Stomach (tissue), 4 donors: ENCODE measurements around the gene TBC1D2.

Experiments used
- EP300 ChIP-seq: sonication (generic); formaldehyde crosslinking; IDR thresholded peaks from one replicate; pipeline ENCODE4 v1.6.1; 2017; ENCODE audit warnings: antibody characterized with exemption
- POLR2A ChIP-seq, 4 donors: fragments of 450-650 bp; IDR thresholded peaks; one replicate each; pipeline ENCODE4 v1.6.1; 2016; ENCODE audit warnings: antibody characterized with exemption in 4 of 4, control low read depth in 2 of 4, mild to moderate bottlenecking in 1 of 4, moderate library complexity in 1 of 4
- POLR2AphosphoS5 ChIP-seq, 3 donors: sonication (generic); formaldehyde crosslinking; IDR thresholded peaks; one replicate each; pipeline ENCODE4 v1.6.1; 2016; ENCODE audit warnings: antibody characterized with exemption in 3 of 3
- TF ChIP-seq, protein P1 (sequence below), 7 experiments: fragments of 450-650 bp in 4 of 7; fragments of 200-600 bp in 3 of 7; sonication (generic) in 3 of 7; IDR thresholded peaks; one replicate each; pipeline ENCODE4 v1.5.1; 2016 to 2019; ENCODE audit warnings: antibody characterized with exemption in 7 of 7, control low read depth in 2 of 7, mild to moderate bottlenecking in 1 of 7

GRCh38 chr9:98214811-98215210, 40.6 kb downstream of the TBC1D2 start:
- TF ChIP-seq, protein P1, sequence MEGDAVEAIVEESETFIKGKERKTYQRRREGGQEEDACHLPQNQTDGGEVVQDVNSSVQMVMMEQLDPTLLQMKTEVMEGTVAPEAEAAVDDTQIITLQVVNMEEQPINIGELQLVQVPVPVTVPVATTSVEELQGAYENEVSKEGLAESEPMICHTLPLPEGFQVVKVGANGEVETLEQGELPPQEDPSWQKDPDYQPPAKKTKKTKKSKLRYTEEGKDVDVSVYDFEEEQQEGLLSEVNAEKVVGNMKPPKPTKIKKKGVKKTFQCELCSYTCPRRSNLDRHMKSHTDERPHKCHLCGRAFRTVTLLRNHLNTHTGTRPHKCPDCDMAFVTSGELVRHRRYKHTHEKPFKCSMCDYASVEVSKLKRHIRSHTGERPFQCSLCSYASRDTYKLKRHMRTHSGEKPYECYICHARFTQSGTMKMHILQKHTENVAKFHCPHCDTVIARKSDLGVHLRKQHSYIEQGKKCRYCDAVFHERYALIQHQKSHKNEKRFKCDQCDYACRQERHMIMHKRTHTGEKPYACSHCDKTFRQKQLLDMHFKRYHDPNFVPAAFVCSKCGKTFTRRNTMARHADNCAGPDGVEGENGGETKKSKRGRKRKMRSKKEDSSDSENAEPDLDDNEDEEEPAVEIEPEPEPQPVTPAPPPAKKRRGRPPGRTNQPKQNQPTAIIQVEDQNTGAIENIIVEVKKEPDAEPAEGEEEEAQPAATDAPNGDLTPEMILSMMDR (IDR thresholded peaks at IDR 0.05), result no peak
- TF ChIP-seq POLR2A (IDR thresholded peaks at IDR 0.05) (no peak), EP300 (no peak), POLR2AphosphoS5 (IDR thresholded peaks at IDR 0.05) (no peak)
